ENCODE data around the gene TAOK2. TPM values are rescaled to one million over a fixed set of nuclear protein-coding genes. Genes with fewer than 3 reads are reported as not detected.
A peak's percentile ranks its signal among the peaks of the same experiment; 100 is the strongest.

TAOK2 gene
- total and polyA plus RNA-seq, 5 donors from 2014 or later = 2.1 to 30.0 (median 3.0) TPM

DNA sequence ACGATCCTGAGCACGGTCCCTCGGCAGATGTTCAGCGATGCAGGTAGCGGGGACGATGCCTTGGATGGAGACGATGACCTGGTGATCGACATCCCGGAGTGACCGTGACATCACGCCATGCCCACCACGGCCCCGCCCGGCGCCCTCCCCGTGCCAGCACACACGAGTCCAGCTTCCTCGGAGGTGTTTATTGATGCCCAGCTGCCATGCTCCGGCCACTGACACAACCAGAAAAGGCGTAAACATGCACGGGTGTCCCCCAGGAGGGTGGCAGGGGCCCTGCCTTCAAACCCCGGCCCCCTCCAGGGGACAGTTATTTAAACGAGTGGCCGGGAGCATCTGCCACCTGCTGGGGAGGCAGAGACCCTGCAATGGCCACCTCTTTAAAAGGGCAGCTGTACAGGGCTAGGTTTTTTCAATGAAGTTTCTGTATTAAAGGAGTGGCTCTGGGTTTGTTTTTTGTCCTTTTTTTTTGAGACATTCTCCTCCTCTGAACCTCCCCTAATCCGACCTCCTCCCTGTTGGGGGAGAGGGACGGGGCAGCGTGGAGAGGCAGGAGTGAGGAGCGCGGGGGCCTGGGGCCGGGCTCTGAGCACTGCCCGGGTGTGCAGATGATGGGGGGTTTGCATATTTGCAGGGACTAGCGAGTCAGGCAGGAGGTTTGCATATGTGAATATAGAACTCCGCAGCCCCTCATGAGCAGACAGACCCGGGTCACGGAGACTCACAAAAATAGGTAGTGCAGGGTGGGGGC lies 31.9 kb downstream of the TAOK2 start:
- Histone ChIP-seq H3K4me3 (ENCODE audit: low read depth, low read length) (no peak overlapping the region), H3K4me1 (ENCODE audit: control insufficient read depth, insufficient read depth, low read length, poor library complexity, severe bottlenecking) (peaks cover 7% of the 10 kb centered on the region), H3K27ac (ENCODE audit: insufficient read depth, low read length, poor library complexity, severe bottlenecking) (no peak overlapping the region), H3K36me3 (ENCODE audit: control insufficient read depth, insufficient read depth, low read length) (peaks cover 5% of the 10 kb centered on the region), H3K27me3 (ENCODE audit: control insufficient read depth, insufficient read depth, low read length) (no peaks in the 10 kb centered on the region), H3K9me3 (ENCODE audit: control insufficient read depth in 2 of 2, low read length in 2 of 2) (no peaks in the 10 kb centered on the region)
- H3K4me1 Mint-ChIP-seq = peaks cover 0 to 17% (median 6%) of the 10 kb centered on the region in 4 donors
- peak; percentile 58 to 67 for ATAC-seq (ENCODE audit: low read depth in 2 of 2)
- no peak overlapping the region for H3K27ac Mint-ChIP-seq
- DNase-seq = peak; percentile 24 to 50 (median 48)
- H3K4me3 Mint-ChIP-seq = peak overlapping the region in 1 of 4 donors; percentile 35
- H3K27me3 Mint-ChIP-seq = peaks cover 7% of the 10 kb centered on the region
- H3K9me3 Mint-ChIP-seq = no peaks in the 10 kb centered on the region
- peaks cover 12% of the 10 kb centered on the region for H3K36me3 Mint-ChIP-seq

DNA sequence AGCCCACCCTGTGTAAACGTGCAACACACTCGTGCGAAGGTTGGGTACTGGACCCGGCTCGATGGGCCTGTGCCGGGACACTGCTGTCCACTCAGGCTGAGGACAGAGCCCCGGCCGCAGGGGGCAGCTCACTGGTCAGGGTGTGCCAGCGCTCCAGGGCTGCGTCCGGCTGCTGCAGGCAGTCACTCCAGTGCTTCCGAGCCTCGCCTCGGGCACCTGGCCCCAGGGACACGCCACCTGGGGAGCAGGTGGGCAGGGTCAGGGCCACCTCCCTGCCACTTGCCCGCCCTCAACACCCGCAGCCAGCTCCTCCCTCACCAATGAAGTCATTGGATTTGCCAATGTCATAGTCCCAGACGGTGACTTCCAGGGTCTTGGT lies 32.4 kb downstream of the TAOK2 start:
- peaks cover 10% of the 10 kb centered on the region for H3K4me1 ChIP-seq (ENCODE audit: control insufficient read depth, insufficient read depth, low read length, poor library complexity, severe bottlenecking)
- Mint-ChIP-seq H3K4me1 (peaks cover 0 to 17% (median 6%) of the 10 kb centered on the region in 4 donors), H3K9me3 (no peaks in the 10 kb centered on the region), H3K27ac (no peak overlapping the region), H3K4me3 (no peak overlapping the region), H3K27me3 (peaks cover 9% of the 10 kb centered on the region), H3K36me3 (peaks cover 12% of the 10 kb centered on the region)
- peaks cover 5% of the 10 kb centered on the region for H3K36me3 ChIP-seq (ENCODE audit: control insufficient read depth, insufficient read depth, low read length)
- DNase-seq (no peak), ATAC-seq (ENCODE audit: low read depth in 2 of 2) (no peak)
- H3K4me3 ChIP-seq (ENCODE audit: low read depth, low read length) = no peak overlapping the region
- H3K27me3 ChIP-seq (ENCODE audit: control insufficient read depth, insufficient read depth, low read length) = no peaks in the 10 kb centered on the region
- H3K27ac ChIP-seq (ENCODE audit: insufficient read depth, low read length, poor library complexity, severe bottlenecking) = no peak overlapping the region
- no peaks in the 10 kb centered on the region for H3K9me3 ChIP-seq (ENCODE audit: control insufficient read depth in 2 of 2, low read length in 2 of 2)

DNA sequence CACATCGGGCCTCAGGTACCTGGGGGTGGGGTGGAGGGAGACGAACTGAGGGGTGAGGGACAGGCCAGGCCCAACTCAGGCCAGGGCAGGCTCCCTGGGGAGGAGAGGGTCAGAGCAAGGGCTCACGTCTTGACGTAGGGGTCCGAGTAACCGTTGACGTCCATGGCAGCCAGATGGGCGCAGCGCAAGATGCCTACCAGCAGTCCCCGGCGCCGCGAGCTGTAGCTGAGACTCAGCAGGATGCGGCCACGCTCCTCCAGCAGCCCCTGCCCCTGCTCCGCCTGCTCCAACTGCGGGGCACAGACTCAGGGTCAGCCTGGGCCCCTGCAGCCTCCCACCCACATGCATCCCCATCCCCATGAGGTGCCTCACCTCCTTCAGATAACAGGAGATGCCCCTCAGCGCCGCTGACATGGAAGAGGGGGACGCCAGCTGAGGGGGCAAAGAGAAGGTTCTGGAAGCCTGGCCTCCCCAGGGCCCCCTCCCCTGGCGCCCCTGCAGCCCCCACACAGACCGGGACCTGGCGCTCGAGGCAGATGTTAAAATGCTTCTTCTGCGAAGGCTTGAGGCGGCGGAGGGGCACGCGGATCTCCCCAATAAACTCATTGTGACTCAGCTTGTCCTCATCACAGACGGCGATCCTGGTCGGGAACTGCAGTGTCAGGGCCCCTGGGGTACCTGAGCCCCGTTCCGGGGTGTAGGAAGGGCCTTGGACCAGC lies 33.1 kb downstream of the TAOK2 start:
- Histone ChIP-seq H3K4me1 (ENCODE audit: control insufficient read depth, insufficient read depth, low read length, poor library complexity, severe bottlenecking) (peaks cover 14% of the 10 kb centered on the region), H3K4me3 (ENCODE audit: low read depth, low read length) (no peak overlapping the region), H3K9me3 (ENCODE audit: control insufficient read depth in 2 of 2, low read length in 2 of 2) (no peaks in the 10 kb centered on the region), H3K36me3 (ENCODE audit: control insufficient read depth, insufficient read depth, low read length) (peaks cover 5% of the 10 kb centered on the region), H3K27me3 (ENCODE audit: control insufficient read depth, insufficient read depth, low read length) (no peaks in the 10 kb centered on the region), H3K27ac (ENCODE audit: insufficient read depth, low read length, poor library complexity, severe bottlenecking) (no peak overlapping the region)
- Mint-ChIP-seq H3K4me3 (peak overlapping the region in 1 of 4 donors; percentile 47), H3K36me3 (peaks cover 12% of the 10 kb centered on the region), H3K9me3 (no peaks in the 10 kb centered on the region), H3K27ac (no peak overlapping the region), H3K27me3 (peaks cover 12% of the 10 kb centered on the region), H3K4me1 (peaks cover 0 to 17% (median 6%) of the 10 kb centered on the region in 4 donors)
- no peak for DNase-seq
- ATAC-seq (ENCODE audit: low read depth in 2 of 2) = no peak

DNA sequence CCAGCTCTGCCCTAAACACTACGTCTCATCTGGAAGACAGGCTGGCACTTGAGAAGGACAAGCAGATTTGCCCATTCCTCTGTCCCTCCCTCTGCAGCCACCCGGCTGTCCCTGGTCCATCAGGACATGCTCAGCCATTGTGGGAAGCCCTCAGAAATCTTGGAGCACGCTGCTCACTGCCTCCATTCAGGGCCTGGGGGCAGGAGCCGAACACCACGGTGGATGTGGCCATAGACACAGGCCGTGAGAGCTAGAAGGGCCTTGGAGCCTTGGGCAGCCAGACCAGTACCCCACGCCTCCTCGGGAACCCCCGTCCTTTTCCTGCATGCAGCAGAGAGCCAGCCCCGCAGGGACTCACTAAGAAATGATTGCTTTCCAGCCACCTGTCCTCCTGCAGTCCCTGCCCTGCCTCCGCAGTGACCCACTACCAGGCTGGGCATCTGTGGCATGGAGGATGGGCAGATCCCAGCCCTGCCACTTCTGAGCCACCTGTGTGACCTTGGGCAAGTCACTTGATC lies 33.8 kb downstream of the TAOK2 start:
- Mint-ChIP-seq H3K27ac (peak overlapping the region in 1 of 3 donors; percentile 36), H3K27me3 (peaks cover 19% of the 10 kb centered on the region), H3K9me3 (no peaks in the 10 kb centered on the region), H3K36me3 (peaks cover 6% of the 10 kb centered on the region), H3K4me1 (peaks cover 0 to 18% (median 4%) of the 10 kb centered on the region in 4 donors), H3K4me3 (no peak overlapping the region)
- Histone ChIP-seq H3K4me1 (ENCODE audit: control insufficient read depth, insufficient read depth, low read length, poor library complexity, severe bottlenecking) (peaks cover 14% of the 10 kb centered on the region), H3K27me3 (ENCODE audit: control insufficient read depth, insufficient read depth, low read length) (no peaks in the 10 kb centered on the region), H3K9me3 (ENCODE audit: control insufficient read depth in 2 of 2, low read length in 2 of 2) (no peaks in the 10 kb centered on the region), H3K36me3 (ENCODE audit: control insufficient read depth, insufficient read depth, low read length) (peaks cover 3% of the 10 kb centered on the region), H3K4me3 (ENCODE audit: low read depth, low read length) (no peak overlapping the region), H3K27ac (ENCODE audit: insufficient read depth, low read length, poor library complexity, severe bottlenecking) (no peak overlapping the region)
- DNase-seq (no peak), ATAC-seq (ENCODE audit: low read depth in 2 of 2) (no peak)

GRCh38 chr16:30009085-30009862 lies 35.6 kb downstream of the TAOK2 start:
- Mint-ChIP-seq H3K9me3 (no peaks in the 10 kb centered on the region), H3K36me3 (no peaks in the 10 kb centered on the region), H3K27me3 (peaks cover 24% of the 10 kb centered on the region), H3K27ac (peak overlapping the region in 1 of 3 donors; percentile 86), H3K4me1 (peaks cover 0 to 12% (median 4%) of the 10 kb centered on the region in 4 donors), H3K4me3 (peak overlapping the region in 2 of 4 donors; percentile 29 to 74)
- no peaks in the 10 kb centered on the region for H3K36me3 ChIP-seq (ENCODE audit: control insufficient read depth, insufficient read depth, low read length)
- ATAC-seq (ENCODE audit: low read depth in 2 of 2) (no peak), DNase-seq (no peak)
- no peak overlapping the region for H3K27ac ChIP-seq (ENCODE audit: insufficient read depth, low read length, poor library complexity, severe bottlenecking)
- H3K9me3 ChIP-seq (ENCODE audit: control insufficient read depth in 2 of 2, low read length in 2 of 2) = no peaks in the 10 kb centered on the region
- H3K27me3 ChIP-seq (ENCODE audit: control insufficient read depth, insufficient read depth, low read length) = no peaks in the 10 kb centered on the region
- H3K4me3 ChIP-seq (ENCODE audit: low read depth, low read length) = no peak overlapping the region
- peaks cover 14% of the 10 kb centered on the region for H3K4me1 ChIP-seq (ENCODE audit: control insufficient read depth, insufficient read depth, low read length, poor library complexity, severe bottlenecking)

DNA sequence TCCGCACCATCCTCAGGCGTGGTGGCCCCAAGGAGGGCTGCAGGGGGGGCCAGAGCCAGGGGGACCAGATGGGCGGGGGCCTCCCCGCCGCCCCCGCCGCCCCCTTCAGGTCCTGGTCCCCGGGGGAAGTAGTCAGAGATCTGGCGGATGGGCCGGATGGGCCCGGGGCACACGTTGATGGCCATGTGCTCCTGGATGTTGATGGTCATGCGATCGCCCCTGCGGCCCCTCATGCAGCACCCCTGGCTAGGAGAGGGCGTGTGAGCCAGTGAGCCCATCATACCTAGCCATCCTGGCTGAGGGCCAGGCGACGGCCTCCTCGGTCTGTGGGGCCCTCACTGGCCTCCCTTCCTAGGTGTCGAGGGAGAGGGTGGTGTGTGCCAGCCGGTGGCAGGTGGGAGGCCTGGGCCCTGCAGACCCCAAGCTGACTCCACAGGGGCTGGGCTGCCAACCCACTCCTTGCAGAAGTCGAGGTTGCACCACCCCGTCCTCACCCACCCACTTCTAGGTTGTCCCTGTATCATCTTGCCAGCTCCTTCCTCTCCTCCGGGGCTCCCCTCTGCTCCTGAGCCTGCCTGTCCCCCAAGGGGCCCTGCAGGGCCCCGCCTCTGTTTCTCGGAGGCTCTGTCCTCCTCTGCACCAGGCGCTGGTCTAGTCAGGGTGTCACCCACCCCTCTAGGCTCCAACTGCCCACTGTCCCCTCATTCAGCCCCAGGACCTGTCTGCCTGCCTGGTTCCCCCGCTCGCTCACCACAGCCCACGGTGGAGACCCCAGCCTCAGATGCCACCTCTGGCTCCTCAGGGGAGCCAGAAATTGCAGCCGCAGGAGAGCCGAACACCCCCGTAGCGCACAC lies 36.5 kb downstream of the TAOK2 start:
- ATAC-seq (ENCODE audit: low read depth in 2 of 2) = no peak
- peak overlapping the region in 1 of 3 donors; percentile 20 for H3K27ac Mint-ChIP-seq

More for the DNA sequence above, 36.5 kb downstream of the TAOK2 start:
- Histone ChIP-seq H3K4me3 (ENCODE audit: low read depth, low read length) (no peak overlapping the region), H3K27me3 (ENCODE audit: control insufficient read depth, insufficient read depth, low read length) (no peaks in the 10 kb centered on the region), H3K36me3 (ENCODE audit: control insufficient read depth, insufficient read depth, low read length) (no peaks in the 10 kb centered on the region), H3K27ac (ENCODE audit: insufficient read depth, low read length, poor library complexity, severe bottlenecking) (no peak overlapping the region), H3K9me3 (ENCODE audit: control insufficient read depth in 2 of 2, low read length in 2 of 2) (no peaks in the 10 kb centered on the region), H3K4me1 (ENCODE audit: control insufficient read depth, insufficient read depth, low read length, poor library complexity, severe bottlenecking) (peaks cover 14% of the 10 kb centered on the region)
- H3K4me3 Mint-ChIP-seq = peak overlapping the region; percentile 43 to 77 (median 64)
- peaks cover 24% of the 10 kb centered on the region for H3K27me3 Mint-ChIP-seq
- DNase-seq = no peak
- H3K4me1 Mint-ChIP-seq = peaks cover 0 to 11% (median 4%) of the 10 kb centered on the region in 4 donors
- no peaks in the 10 kb centered on the region for H3K36me3 Mint-ChIP-seq
- H3K9me3 Mint-ChIP-seq = peaks cover 0 to 1% (median 0%) of the 10 kb centered on the region in 7 donors
